ENCODE results near the gene ZNF512B.
"Not testable (repeated sequence)": the region's sequence is repeated elsewhere in the genome, so short reads cannot be mapped to it uniquely, and the experiment has no call there.

Gene ZNF512B, protein sequence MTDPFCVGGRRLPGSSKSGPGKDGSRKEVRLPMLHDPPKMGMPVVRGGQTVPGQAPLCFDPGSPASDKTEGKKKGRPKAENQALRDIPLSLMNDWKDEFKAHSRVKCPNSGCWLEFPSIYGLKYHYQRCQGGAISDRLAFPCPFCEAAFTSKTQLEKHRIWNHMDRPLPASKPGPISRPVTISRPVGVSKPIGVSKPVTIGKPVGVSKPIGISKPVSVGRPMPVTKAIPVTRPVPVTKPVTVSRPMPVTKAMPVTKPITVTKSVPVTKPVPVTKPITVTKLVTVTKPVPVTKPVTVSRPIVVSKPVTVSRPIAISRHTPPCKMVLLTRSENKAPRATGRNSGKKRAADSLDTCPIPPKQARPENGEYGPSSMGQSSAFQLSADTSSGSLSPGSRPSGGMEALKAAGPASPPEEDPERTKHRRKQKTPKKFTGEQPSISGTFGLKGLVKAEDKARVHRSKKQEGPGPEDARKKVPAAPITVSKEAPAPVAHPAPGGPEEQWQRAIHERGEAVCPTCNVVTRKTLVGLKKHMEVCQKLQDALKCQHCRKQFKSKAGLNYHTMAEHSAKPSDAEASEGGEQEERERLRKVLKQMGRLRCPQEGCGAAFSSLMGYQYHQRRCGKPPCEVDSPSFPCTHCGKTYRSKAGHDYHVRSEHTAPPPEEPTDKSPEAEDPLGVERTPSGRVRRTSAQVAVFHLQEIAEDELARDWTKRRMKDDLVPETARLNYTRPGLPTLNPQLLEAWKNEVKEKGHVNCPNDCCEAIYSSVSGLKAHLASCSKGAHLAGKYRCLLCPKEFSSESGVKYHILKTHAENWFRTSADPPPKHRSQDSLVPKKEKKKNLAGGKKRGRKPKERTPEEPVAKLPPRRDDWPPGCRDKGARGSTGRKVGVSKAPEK

DNA sequence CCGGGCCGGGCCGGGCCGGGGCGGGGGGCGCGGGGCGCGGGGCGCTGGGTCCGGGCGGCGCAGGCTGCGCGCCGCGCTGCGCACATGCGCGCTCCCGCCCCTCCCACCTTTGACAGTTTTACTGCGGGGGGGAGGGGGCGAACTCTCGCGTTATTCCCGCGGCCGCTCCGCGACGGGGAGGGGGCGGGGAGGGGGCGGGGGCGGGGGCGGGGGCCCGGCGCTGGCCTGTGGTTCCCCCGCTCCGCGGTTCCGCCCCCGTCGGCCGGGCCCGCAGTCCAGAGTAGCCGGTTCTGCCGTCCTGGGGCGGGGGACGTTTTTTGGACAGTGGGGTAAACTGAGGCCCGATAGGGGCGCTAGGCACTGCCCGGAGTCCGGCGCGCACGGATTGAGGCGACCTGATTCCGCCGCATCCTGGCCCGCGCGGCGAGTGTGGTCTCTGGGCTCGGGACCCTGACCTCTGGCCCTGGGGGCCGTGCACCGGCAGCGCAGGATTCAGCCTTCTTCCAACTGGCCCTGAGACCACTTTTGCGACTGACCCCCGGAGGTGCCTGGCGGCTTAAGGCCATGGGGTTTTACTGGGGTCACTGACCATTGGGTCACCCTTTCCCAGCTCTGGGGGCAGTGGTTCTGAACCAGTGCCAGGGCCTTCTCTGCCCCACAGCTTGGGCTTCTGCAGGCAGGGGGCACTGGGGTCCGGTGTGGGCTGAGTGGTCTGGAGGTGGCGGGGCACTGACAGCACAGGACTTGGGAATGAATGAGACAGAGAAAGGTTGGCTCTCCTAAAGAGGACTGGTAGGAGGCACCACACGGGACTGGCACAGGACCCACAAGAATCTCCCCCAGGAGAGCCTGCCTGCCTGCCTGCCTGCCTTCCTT, at the start of gene ZNF512B:
ZNF512B (minus strand) TSS at position 93 of the 876 bp plus-strand sequence. CDS start 1,980 bp downstream, outside the sequence.
- DNase-seq, result peak; percentile 53 to 55

DNA sequence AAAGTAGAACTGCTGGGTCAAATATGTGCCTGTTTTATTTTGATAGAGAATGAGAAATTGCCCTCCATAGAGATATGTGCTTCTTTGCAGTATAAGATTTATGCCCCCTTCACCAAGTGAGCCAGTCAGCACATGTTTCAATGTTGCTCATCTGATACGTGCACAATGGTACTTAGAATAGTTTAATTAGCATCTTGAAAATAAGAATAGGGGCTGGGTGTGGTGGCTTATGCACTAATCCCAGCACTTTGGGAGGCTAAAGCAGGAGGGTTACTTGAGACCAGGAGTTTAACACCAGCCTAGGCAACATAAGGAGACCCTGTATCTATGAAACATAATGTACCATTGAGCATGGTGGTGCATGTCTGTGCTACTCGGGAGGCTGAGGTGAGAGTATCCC, 45.9 kb upstream of the ZNF512B start:
- DNase-seq, result no peak

DNA sequence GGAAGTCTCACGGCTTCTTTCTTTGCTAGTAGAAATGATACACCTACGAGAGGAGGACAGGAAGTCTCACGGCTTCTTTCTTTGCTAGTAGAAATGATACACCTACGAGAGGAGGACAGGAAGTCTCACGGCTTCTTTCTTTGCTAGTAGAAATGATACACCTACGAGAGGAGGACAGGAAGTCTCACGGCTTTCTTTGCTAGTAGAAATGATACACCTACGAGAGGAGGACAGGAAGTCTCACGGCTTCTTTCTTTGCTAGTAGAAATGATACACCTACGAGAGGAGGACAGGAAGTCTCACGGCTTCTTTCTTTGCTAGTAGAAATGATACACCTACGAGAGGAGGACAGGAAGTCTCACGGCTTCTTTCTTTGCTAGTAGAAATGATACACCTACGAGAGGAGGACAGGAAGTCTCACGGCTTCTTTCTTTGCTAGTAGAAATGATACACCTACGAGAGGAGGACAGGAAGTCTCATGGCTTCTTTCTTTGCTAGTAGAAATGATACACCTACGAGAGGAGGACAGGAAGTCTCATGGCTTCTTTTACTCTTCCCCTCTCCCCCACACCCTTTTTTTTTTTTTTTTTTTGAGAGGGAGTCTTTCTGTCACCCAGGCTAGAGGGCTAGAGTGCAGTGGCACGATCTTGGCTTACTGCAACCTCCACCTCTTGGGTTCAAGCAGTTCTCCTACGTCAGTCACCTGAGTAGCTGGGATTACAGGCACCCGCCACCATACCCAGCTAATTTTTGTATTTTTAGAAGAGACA, 42.8 kb upstream of the ZNF512B start:
- DNase-seq, result not testable (repeated sequence)

DNA sequence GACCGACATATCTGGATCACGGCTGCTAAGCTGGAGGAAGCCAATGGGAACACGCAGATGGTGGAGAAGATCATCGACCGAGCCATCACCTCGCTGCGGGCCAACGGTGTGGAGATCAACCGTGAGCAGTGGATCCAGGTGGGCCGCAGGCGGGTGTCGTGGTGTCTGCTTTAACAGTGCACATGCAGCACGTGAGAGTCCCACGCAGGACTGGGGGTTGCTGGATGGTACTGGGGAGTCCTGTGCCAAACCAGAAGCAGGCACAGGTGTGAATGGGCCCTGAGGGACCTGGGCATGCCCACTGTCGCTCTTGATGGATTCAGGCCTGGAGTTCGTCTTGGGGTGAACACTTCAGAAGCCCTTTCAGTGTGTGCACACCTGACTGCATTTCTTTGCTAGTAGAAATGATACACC, 41.6 kb upstream of the ZNF512B start:
- no peak for DNase-seq

DNA sequence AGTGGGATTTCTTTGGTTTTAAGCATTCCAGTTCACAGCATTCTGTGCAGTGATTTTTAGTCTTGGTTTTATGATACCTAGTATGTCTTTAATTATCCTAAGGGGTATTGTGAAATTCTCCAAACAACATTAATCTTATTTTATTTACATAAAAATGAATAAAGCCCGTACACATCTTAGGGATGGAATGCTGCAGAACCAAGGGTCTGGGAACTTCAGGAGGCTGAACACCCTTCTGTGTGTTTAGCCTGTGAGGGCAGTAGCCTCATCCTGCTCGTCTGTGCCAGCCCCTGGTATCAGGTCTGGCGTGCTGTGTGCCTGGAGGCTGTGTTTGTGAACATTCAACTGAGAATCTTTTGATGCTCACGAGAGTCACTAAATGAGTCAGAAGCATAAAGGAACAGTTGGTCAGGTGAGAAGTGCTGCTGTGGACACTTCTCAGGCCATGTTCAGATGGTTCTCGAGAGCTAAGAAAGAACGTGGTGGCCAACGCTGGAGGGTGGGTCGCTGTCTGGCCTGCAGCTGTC, 41.0 kb upstream of the ZNF512B start:
- no peak for DNase-seq

DNA sequence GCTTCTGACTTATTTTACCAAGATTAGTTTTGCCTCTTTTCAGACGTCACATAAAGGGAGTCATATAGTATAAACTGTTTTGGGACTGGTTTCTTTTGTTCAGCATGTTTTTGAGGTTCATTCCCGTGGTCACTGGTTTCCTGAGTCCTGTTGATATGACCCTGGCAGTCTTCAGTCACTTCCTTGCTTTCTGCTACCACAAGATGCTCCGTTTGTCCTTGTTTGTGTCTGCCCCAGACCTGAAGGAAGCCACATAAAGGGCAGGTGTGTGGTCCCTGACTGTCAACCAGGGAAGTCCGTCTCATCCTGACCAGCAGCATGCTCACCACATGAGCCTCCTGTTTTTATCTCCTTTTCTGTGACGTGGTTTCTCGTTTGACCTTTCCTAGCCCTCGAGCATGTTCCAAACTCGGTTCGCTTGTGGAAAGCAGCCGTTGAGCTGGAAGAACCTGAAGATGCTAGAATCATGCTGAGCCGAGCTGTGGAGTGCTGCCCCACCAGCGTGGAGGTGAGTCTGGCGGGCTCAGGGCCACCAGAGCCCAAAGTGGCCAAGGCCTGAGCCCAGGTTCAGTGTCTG, 40.2 kb upstream of the ZNF512B start:
- DNase-seq, result no peak

DNA sequence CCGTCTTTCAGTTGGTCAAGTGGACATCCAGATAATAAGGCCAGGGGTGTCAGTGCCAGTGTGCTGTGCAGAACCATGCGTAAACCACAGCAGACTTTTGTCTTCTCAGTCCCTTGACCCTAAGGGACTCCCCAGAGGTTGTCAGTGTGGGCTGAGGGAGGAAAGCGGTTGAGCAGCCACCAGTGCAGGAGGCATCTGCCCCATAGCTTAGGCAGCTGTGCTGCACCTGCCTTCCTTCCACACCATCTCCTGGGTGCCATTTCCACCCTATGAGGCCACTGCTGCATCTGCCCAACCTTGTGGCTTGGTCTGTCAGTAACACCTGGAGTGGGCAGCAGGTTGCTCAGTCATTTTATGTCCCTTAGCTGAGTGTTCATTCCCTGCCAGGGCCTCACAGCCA, 37.2 kb upstream of the ZNF512B start:
- DNase-seq, result no peak

DNA sequence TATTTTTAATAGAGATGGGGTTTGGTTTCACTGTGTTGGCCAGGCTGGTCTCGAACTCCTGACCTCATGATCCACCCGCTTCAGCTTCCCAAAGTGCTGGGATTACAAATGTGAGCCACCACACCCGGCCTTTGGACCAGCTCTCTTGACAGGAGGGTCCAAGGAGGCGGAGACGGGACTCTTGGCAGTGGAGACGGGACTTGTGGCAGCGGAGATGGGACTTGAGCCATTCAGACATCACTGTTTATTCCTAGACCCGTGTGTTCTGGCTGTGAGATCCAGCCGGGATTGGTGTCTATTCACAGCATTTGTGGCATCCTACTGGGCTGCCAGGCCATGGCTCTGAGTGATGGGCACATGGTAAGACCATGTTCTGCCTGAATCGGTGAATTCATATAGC, 36.8 kb upstream of the ZNF512B start:
- no peak for DNase-seq

DNA sequence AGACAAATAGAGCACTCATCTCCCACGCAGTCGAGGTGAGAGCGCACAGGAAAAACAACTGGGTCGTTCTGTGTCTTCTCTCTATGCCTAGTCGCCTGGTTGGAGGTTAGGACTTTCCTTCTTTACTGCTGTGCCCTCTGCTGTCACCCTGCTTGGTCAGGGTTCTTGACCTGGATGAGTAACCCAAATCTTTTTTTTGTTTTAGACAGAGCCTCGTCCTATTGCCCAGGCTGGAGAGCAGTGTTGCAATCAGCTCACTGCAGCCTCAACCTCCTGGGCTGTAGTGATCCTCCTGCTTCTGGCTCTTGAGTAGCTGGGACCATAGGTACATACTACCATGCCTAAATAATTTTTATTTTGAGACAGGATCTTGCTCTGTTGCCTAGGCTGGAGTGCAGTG, 35.7 kb upstream of the ZNF512B start:
- DNase-seq, result no peak

DNA sequence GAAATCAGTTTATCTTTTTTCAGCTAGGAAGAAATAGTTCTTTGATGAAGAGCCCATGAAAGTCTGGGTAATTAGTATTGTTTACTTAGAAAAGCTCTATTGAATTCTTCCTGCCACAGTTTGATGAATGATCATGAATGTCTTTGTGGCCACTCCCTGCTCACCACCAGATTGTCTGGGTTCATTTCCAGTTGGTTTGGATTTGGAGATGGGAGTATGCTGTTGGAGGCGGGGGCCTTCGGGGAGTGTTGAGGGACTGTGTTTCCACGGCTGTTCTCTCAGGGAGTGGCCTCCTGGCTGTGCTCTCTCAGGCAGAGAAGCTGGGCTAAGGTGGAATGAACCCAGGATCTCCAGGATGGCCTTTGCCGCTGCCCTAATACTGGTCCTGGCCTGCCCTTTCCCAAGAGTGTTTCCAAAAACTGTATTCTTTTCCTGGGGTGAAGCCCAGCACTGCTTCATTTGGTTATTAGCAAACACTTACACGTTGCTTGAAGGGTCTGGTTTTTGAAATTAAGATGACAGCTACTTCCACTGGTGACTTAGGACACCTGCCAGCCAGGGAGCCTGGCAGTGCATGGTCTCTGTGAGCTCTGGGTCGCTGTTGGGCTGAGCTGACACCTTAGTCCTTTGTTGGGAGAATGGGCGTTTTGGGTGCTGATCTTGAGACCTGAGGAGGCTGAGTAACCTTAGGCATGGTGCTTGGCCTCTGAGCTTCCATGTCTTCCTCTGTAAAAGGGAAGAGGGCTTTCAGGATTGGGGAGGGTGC, 34.4 kb upstream of the ZNF512B start:
- no peak for DNase-seq

DNA sequence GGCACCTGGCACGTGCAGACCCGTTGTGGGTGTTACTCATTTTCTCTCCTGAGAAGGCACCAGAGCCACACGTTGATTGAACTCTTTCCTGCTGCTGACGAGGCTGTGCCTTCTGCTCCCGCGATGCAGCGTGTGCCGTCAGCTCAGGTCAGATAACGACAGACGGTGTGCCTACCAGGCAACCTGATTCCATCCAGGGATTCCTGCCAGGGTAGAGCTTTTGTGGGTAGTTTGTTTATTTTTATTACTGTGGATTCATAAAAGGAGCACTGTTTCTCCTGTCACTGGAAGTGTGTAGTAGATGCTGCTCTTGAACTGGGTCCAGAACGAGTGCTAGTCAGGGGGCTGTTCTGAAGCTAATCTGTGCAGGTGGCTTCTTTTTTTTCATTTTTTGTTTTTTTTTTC, 31.9 kb upstream of the ZNF512B start:
- DNase-seq, result no peak

DNA sequence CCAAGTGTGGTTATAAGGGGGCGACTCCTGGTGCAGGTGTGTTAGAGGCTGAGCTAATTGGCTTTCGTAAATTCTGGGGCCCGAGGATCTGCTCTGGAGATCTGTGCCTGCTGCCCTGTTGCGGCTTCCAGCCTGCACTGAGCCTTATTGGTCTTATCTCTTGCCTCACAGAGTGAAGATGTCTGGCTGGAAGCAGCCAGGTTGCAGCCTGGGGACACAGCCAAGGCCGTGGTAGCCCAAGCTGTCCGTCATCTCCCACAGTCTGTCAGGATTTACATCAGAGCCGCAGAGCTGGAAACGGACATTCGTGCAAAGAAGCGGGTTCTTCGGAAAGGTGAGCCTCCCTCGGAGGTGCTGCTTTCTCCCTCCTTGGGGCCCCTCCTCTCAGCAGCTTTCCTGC, 31.2 kb upstream of the ZNF512B start:
- DNase-seq, result no peak

DNA sequence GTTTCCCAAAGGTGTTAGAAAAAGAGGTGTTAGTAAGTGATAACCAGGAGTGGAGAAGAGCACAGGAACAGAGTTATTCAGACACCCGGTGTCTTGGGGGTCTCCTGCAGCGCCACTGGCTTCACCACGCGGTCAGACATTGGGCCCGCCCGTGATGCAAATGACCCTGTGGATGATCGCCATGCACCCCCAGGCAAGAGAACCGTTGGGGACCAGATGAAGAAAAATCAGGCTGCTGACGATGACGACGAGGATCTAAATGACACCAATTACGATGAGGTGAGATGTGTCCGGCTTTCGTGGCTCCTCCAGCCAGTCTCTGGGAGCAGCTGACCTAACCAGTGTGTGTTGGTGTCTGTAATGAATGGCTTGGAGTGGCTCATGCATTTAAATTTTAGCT, 13.2 kb upstream of the ZNF512B start:
- DNase-seq, result no peak

DNA sequence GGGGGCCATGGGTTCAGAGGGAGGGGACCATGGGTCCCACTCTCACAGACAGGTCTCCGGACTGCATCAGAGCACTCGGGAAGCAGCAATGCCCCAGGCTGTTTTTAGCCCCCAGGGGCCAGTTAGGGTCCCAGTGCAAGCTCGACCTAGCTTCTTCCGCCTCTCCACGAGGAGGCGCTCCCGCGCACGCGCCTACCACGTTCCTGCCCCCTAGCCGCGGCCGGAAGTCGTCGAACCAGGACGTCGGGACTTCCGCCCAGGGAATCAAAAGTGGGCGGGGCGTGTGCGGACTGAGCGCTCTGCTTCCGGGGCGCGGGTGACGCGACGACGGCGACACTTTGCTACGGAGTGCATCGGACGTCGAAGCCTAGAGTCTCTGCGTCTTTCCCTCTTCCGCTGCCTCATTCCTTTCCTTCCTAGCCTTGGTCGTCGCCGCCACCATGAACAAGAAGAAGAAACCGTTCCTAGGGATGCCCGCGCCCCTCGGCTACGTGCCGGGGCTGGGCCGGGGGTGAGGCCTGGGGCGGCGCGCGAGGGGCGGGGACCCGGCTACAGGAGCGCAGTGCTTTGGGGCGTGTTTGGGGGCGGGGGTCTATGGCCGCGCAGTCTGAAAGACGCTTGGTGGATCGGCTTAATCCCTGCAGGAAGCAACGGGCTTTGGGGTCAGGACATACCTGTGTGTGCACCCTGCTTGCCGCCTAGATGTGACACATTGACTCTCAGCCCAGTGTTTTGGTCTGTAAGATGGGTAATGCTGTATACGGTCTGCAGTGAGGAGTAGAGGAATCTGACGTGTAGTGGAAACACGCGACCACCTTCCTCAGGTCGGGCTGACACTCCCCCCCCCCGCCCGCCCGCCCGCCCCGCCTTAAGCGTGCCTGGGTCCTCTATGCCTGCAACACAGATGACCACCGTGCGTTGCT, 11.3 kb upstream of the ZNF512B start, which contains the start of gene PRPF6:
PRPF6 (plus strand) TSS at position 327 of the 923 bp plus-strand sequence; CDS start at position 441, 114 bp downstream.
- peak; percentile 90 to 93 for DNase-seq

DNA sequence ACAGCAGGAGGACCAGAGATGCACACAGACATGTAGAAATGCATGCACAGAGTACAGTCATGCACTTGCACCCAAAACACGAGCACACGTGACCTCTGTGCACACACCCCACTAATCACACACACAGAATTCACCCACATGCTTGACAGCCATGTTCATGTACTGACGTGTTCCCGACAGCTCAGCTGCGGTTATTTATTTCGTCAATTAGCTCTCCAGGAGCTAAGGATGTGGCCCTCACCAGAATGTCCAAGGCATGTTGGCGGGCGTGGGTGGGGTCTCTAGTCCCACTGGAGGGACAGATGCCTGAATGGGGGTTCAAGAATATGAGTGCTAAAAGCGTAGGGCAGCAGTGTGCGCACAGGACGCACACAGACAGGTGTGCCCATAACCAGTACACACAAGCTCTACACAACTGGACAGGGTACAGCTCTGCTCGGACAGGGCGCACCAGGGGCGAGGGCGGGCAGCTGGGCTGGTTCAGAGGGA, 10.6 kb upstream of the ZNF512B start:
- peak; percentile 24 to 28 for DNase-seq

DNA sequence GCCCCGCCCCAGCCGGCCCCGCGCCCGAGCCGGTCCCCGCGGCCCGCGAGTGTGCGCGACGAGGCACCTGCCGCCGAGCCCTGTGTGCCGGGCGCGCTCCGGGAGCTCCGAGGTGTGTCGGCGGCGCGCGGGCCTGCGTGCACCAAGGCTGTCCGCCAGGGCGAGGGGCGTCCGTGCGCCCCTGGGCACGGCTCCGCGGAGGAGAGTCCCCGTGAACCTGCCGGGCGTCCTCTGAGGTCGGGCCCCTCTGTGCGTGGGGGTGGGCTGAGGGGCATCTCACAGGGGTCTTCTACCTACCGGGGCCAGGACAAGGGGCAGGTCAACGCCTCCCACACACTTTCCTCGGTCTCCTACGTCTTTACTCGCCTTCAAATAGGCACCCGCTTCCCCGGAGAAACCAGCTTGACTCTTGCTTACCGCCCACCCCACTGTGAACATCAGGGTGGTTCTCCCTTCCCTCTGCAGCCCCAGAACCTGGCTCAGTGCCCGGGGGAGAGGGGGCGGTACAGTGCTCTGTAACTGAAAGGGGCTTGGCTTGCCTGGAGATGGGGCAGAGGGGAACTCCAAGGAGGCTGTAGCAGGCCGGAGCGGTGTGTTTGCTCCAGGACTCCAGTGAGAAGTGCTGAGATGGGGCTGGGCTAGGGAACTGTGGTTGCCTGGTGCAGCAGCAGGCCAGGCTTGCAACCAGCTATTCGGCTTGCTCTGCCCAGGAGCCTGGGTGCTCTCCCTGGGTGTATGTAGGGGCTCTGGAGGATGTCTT, 10.0 kb upstream of the ZNF512B start, which contains the start of gene SAMD10:
SAMD10 (minus strand) TSS at position 86 of the 760 bp plus-strand sequence. CDS start 175 bp downstream, outside the sequence.
- peak; percentile 70 to 76 for DNase-seq

DNA sequence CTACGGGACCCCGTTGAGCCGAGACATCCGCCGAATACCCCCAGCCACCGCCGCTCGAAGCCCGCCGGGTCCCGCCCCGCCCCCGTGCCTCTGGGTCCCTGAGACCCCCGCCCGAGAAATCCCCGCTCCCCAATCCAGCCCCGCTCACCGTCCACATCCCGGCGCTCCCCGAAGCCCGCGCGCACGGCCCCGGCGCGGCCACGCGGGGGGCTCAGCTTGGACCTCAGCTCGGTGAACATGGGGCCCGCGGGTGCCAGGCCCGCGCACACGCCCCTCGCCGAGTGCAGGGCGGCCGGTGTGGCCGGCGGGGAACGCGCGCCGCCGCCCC, 9.5 kb upstream of the ZNF512B start:
- DNase-seq, result no peak
